ENCODE data around the gene KRTAP10-7.

GRCh38 chr21:44574457-44575306, 25.7 kb upstream of the KRTAP10-7 start:
- TF ChIP-seq CTCF (conservative IDR thresholded peaks at IDR 0.05 in 1 of 2, IDR thresholded peaks at IDR 0.05 in 1 of 2; ENCODE audit: extremely low read depth in 1 of 2, insufficient read depth in 1 of 2, low read depth in 1 of 2, low read length in 2 of 2) (peak; percentile 6 to 15), EZH2 (IDR thresholded peaks at IDR 0.05; ENCODE audit: borderline replicate concordance, low read length) (no peak)

Data from mammary epithelial cell (primary cell).